OCI-LY7 (cell line): ENCODE data around the gene BTG3.

Experiments used
- EZH2phosphoT487 ChIP-seq: fragments of 200-600 bp; sonication (generic); IDR thresholded peaks from 2 replicates; pipeline ENCODE4 v1.6.1; 2018; ENCODE audit warnings: low read depth, borderline replicate concordance, mild to moderate bottlenecking, mixed run types, antibody characterized with exemption, low read length, moderate library complexity, mixed read lengths
- TF ChIP-seq, protein P1 (sequence below): fragments of 200-600 bp; sonication (generic); conservative IDR thresholded peaks from 2 replicates; pipeline ENCODE4 v1.5.1; 2014; ENCODE audit warnings: mild to moderate bottlenecking, antibody characterized with exemption, low read length, moderate library complexity, mixed read lengths

GRCh38 chr21:17658931-17659330, 46.2 kb upstream of the BTG3 start:
- TF ChIP-seq, protein P1, sequence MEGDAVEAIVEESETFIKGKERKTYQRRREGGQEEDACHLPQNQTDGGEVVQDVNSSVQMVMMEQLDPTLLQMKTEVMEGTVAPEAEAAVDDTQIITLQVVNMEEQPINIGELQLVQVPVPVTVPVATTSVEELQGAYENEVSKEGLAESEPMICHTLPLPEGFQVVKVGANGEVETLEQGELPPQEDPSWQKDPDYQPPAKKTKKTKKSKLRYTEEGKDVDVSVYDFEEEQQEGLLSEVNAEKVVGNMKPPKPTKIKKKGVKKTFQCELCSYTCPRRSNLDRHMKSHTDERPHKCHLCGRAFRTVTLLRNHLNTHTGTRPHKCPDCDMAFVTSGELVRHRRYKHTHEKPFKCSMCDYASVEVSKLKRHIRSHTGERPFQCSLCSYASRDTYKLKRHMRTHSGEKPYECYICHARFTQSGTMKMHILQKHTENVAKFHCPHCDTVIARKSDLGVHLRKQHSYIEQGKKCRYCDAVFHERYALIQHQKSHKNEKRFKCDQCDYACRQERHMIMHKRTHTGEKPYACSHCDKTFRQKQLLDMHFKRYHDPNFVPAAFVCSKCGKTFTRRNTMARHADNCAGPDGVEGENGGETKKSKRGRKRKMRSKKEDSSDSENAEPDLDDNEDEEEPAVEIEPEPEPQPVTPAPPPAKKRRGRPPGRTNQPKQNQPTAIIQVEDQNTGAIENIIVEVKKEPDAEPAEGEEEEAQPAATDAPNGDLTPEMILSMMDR: no peak
- TF ChIP-seq EZH2phosphoT487: no peak
